Endodermal cell (in vitro differentiated cells): Measurements from ENCODE around the gene COL5A1. TPM values are rescaled to one million over a fixed set of nuclear protein-coding genes. Genes with fewer than 3 reads are reported as not detected.
A peak's percentile ranks its signal among the peaks of the same experiment; 100 is the strongest.

Experiments used
- DNase-seq: peaks from one replicate; pipeline ENCODE4 v3.0.0-alpha.2; 2017
- H3K27ac ChIP-seq: 2 replicates; pipeline ENCODE4 v1.5.1; 2013; ENCODE audit warnings: mild to moderate bottlenecking, low read depth, low read length, moderate library complexity
- H3K27me3 ChIP-seq: 2 replicates; pipeline ENCODE4 v1.6.1; 2013; ENCODE audit warnings: mild to moderate bottlenecking, low read length, moderate library complexity; ENCODE audit not compliant: insufficient read depth, control insufficient read depth, poor library complexity, severe bottlenecking
- H3K36me3 ChIP-seq: 2 replicates; pipeline ENCODE4 v1.7.0; 2013; ENCODE audit warnings: mild to moderate bottlenecking, low read length, moderate library complexity; ENCODE audit not compliant: control insufficient read depth, insufficient read depth
- H3K4me1 ChIP-seq: one replicate; pipeline ENCODE4 v1.7.0; 2013; ENCODE audit warnings: low read length; ENCODE audit not compliant: control insufficient read depth, insufficient read depth
- H3K4me3 ChIP-seq: 2 replicates; pipeline ENCODE4 v1.5.1; 2013; ENCODE audit warnings: mild to moderate bottlenecking, low read length, moderate library complexity
- H3K9ac ChIP-seq: 2 replicates; pipeline ENCODE4 v1.6.1; 2013; ENCODE audit warnings: mild to moderate bottlenecking, low read length, moderate library complexity; ENCODE audit not compliant: poor library complexity, severe bottlenecking; ENCODE audit errors: extremely low read depth
- H3K9me3 ChIP-seq: 2 replicates; pipeline ENCODE4 v1.6.1; 2013; ENCODE audit warnings: mild to moderate bottlenecking, low read length, moderate library complexity; ENCODE audit not compliant: control insufficient read depth
- H3K27ac Mint-ChIP-seq: 2 replicates; pipeline ENCODE4 v1.8.0; 2020; ENCODE audit warnings: mixed read lengths
- H3K27me3 Mint-ChIP-seq: 2 replicates; pipeline ENCODE4 v1.8.0; 2021; ENCODE audit warnings: mild to moderate bottlenecking, mixed read lengths; ENCODE audit not compliant: insufficient read depth
- H3K36me3 Mint-ChIP-seq: 2 replicates; pipeline ENCODE4 v1.8.0; 2020; ENCODE audit warnings: low read depth, mixed read lengths
- H3K4me1 Mint-ChIP-seq: 2 replicates; pipeline ENCODE4 v1.8.0; 2020; ENCODE audit warnings: mixed read lengths
- H3K4me3 Mint-ChIP-seq: 2 replicates; pipeline ENCODE4 v1.8.0; 2020; ENCODE audit warnings: mild to moderate bottlenecking, moderate library complexity, mixed read lengths
- H3K9me3 Mint-ChIP-seq: 2 replicates; pipeline ENCODE4 v1.8.0; 2020; ENCODE audit warnings: mild to moderate bottlenecking, mixed read lengths
- CTCF ChIP-seq: fragments of 200-600 bp; sonication (generic); conservative IDR thresholded peaks from 2 replicates; pipeline ENCODE4 v1.5.0; 2021; ENCODE audit warnings: antibody characterized with exemption, mild to moderate bottlenecking
- WGBS, 2 experiments: methylation state at CpG; one replicate each; pipeline versions ENCODE4 v1.1.5 to v1.1.7; 2013; ENCODE audit warnings: missing lambda C conversion rate in 2 of 2, mixed read lengths in 1 of 2; ENCODE audit not compliant: insufficient coverage in 1 of 2, insufficient read length in 1 of 2; 5-methylcytosine and 5-hydroxymethylcytosine counted together
- long read RNA-seq, 4 experiments: library from polyadenylated mRNA in 2 of 4; library from RNA in 1 of 4; library from capped mRNA in 1 of 4; stranded (forward) in 3 of 4; unstranded in 1 of 4; transcript quantifications; one replicate each; pipeline ENCODE4 v2.0.0, GENCODE V29; 2020 to 2021; ENCODE audit warnings: inconsistent platforms in 1 of 4
- polyA plus RNA-seq, 2 experiments: library from polyadenylated mRNA; stranded (reverse); fragments of 50-300 nt; gene quantifications; one replicate each; pipeline ENCODE4 v1.2.3, GENCODE V29; 2013
- total RNA-seq, 2 donors: library from RNA; stranded (reverse); fragmentation: NEBNext Ultra II Directional in 1 of 2; extraction: Animal tissue kit (Norgen Biotek cat#: 25700) in 1 of 2; gene quantifications; 2 replicates in 1 of 2; 3 replicates in 1 of 2; pipeline ENCODE4 v1.2.1, GENCODE V29; 2021

COL5A1 gene
- total RNA-seq, result 10 to 100 TPM; 65.3 to 76.6 TPM
- polyA plus RNA-seq (2013, experiment 1 of 2), result 47.5 TPM
- 53.7 TPM for polyA plus RNA-seq (2013, experiment 2 of 2)
- long read RNA-seq, experiment 1, partial matches to known transcripts, result 6 of 20 reads
- long read RNA-seq, experiment 1, other reads (novel, unspliced or antisense), result 14 of 20 reads
- long read RNA-seq, experiment 2, full-length matches to known transcripts, result 13 of 72 reads
- long read RNA-seq, experiment 2, partial matches to known transcripts, result 47 of 72 reads
- long read RNA-seq, experiment 2, other reads (novel, unspliced or antisense), result 12 of 72 reads
- long read RNA-seq, experiment 3, partial matches to known transcripts, result 30 of 45 reads
- long read RNA-seq, experiment 3, other reads (novel, unspliced or antisense), result 15 of 45 reads
- long read RNA-seq, experiment 4, result 0 reads

GRCh38 chr9:134641173-134641989 is at the start of gene COL5A1:
TSS of gene COL5A1 (plus strand) at chr9:134641803. CDS start at chr9:134642188, 385 bp downstream.
- peak within 1 kb of the TSS; percentile 52 for H3K27ac ChIP-seq
- H3K27ac Mint-ChIP-seq, result peak within 1 kb of the TSS; percentile 78

GRCh38 chr9:134592018-134592818 is 49.4 kb upstream of the COL5A1 start:
- Histone ChIP-seq H3K36me3 (no peaks in the 10 kb centered on the region), H3K9me3 (no peaks in the 10 kb centered on the region), H3K4me1 (peaks cover 10% of the 10 kb centered on the region), H3K27me3 (no peaks in the 10 kb centered on the region), H3K9ac (no peak overlapping the region), H3K4me3 (no peak overlapping the region), H3K27ac (peak overlapping the region; percentile 32)
- H3K4me3 Mint-ChIP-seq, result no peak overlapping the region
- WGBS, 2 experiments, result 90 to 91% methylated on average over 24 to 34 of the region's 34 CpGs
- H3K36me3 Mint-ChIP-seq, result no peaks in the 10 kb centered on the region
- H3K9me3 Mint-ChIP-seq, result peaks cover 1% of the 10 kb centered on the region
- peaks cover 27% of the 10 kb centered on the region for H3K4me1 Mint-ChIP-seq
- peak overlapping the region; percentile 98 for H3K27ac Mint-ChIP-seq
- peak; percentile 49 for DNase-seq
- no peak for TF ChIP-seq CTCF
- no peaks in the 10 kb centered on the region for H3K27me3 Mint-ChIP-seq

More at GRCh38 chr9:134641173-134641989, at the start of gene COL5A1:
- Mint-ChIP-seq H3K4me3 (peak within 1 kb of the TSS; percentile 75), H3K27me3 (no peaks in the 10 kb centered on the region), H3K4me1 (peaks cover 31% of the 10 kb centered on the region), H3K36me3 (no peaks in the 10 kb centered on the region), H3K9me3 (no peaks in the 10 kb centered on the region)
- Histone ChIP-seq H3K4me1 (peaks cover 5% of the 10 kb centered on the region), H3K36me3 (no peaks in the 10 kb centered on the region), H3K27me3 (no peaks in the 10 kb centered on the region), H3K4me3 (peak within 1 kb of the TSS; percentile 82), H3K9me3 (no peaks in the 10 kb centered on the region), H3K9ac (peak within 1 kb of the TSS; percentile 74)
- DNase-seq, result peak; percentile 97
- peak; percentile 46 for TF ChIP-seq CTCF
- 1 to 4% methylated on average over 17 to 72 of the region's 72 CpGs for WGBS, 2 experiments

- Mint-ChIP-seq H3K27me3 (no peaks in the 10 kb centered on the region), H3K4me1 (peaks cover 27% of the 10 kb centered on the region), H3K36me3 (no peaks in the 10 kb centered on the region), H3K4me3 (no peak overlapping the region), H3K27ac (no peak overlapping the region), H3K9me3 (no peaks in the 10 kb centered on the region)
- H3K27me3 ChIP-seq, result no peaks in the 10 kb centered on the region
- WGBS, 2 experiments, result 90% methylated on average over 9 of the region's 9 CpGs; no CpG with 5 or more reads in 1 of the 2 experiments
- TF ChIP-seq CTCF, result no peak
- no peaks in the 10 kb centered on the region for H3K36me3 ChIP-seq
- no peaks in the 10 kb centered on the region for H3K9me3 ChIP-seq
- no peak overlapping the region for H3K9ac ChIP-seq
- peaks cover 10% of the 10 kb centered on the region for H3K4me1 ChIP-seq
- H3K4me3 ChIP-seq, result no peak overlapping the region
- H3K27ac ChIP-seq, result no peak overlapping the region
- DNase-seq, result no peak
Measured at GRCh38 chr9:134592819-134593200, 48.8 kb upstream of the COL5A1 start.
